Measurements from ENCODE around the gene NCKAP5L.

NCKAP5L gene

DNA sequence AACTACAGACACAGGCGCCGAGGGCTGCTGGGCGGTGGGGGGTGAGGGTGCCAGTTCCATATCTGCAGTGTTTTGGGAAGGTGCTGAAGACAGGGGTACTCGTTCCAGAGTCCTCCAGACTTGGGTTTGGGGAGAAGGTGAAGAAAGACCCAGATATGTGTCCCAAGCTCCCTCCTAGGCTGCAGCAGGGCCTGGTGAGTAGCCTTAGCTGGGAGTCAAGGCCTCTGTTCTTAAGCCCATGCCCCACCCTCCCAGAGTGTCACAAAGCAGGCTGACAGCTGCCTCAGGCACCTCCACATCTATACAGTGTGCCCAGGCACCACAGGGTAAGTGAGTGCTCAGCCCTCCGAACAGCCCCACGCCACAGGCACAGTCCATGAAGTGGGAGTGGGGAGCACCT, 4.3 kb downstream of the NCKAP5L start:
- no peak for DNase-seq (ENCODE audit: low read depth)
- no peak for TF ChIP-seq CTCF (IDR thresholded peaks at IDR 0.05; ENCODE audit: insufficient read depth, low read depth, low read length, missing control alignments)
- no peak overlapping the region for H3K4me3 ChIP-seq (ENCODE audit: low read depth, low read length)

- DNase-seq (ENCODE audit: low read depth), result no peak
- TF ChIP-seq CTCF (IDR thresholded peaks at IDR 0.05; ENCODE audit: insufficient read depth, low read depth, low read length, missing control alignments), result no peak
- H3K4me3 ChIP-seq (ENCODE audit: low read depth, low read length), result no peak overlapping the region
Observed at GRCh38 chr12:49823350-49823749, 4.9 kb downstream of the NCKAP5L start.

DNA sequence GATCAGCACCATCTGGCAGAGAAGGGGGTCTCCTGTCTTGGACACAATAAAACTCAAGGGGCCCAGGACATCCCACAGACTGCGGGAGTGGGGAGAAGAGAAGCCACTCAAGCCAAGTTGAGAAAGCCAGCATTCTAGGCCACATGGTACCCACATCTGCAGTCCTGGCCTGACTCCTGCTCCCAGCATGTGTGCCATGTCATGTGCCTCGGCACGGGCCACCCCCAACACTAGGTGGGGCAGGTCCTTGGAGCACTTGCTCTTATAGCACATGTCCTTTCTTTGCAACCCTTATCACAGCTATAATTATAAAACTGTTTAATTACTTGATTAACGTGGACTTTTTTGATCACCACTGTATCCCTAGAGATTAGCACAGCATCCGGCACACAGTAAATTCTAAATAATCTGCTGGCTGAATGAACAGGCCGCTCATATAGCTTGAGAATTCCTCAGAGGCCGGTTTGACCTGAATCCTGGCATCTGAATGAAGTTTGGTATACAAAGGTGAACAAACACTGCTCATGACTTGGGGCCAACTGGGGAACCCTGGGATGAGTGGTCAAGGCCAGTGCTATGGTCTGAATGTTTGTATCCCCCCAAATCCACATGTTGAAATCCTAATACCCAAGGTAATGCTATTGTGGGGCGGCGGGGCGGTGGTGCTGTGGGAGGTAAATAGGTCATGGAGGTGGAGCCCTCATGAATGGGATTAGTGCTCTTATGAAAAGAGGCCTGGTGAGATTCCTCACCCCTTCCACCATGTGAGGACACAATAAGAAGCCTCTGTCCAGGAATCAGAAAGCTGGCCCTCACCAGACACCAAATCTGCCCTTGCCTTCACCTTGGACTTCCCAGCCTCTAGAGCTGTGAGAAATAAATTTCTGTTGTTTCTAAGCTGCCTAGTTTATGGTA, 6.6 kb downstream of the NCKAP5L start:
- TF ChIP-seq CTCF (IDR thresholded peaks at IDR 0.05; ENCODE audit: insufficient read depth, low read depth, low read length, missing control alignments), result no peak
- DNase-seq (ENCODE audit: low read depth), result no peak
- no peak overlapping the region for H3K4me3 ChIP-seq (ENCODE audit: low read depth, low read length)

GRCh38 chr12:49819786-49820185, 8.4 kb downstream of the NCKAP5L start:
- no peak for DNase-seq (ENCODE audit: low read depth)
- TF ChIP-seq CTCF (IDR thresholded peaks at IDR 0.05; ENCODE audit: insufficient read depth, low read depth, low read length, missing control alignments), result no peak
- H3K4me3 ChIP-seq (ENCODE audit: low read depth, low read length), result no peak overlapping the region

DNA sequence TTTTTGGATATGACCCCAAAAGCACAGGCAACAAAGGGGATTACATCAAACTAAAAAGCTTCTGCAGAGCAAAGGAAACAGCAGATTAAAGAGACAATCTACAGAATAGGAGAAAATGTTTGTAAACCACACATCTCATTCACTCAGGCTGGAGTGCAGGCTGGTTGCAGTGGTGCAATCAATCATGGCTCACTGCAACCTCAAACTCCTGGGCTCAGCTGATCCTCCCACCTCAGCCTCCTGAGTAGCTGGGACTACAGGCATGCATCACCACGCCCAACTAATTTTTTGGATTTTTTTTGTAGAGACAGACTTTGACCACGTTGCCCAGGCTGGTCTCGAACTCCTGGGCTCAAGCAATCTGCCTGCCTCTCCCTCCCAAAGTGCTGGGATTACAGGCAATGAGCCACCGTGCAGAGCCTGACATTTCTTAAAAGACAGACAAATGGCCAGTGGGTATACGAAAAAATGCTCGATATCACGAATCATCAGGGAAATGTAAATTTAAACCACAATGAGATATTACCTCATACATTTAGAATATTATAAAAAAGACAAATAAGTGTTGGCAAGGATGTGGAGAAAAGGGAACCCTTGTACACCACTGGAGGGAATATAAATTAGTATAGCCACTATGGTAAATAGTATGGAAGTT, 9.8 kb downstream of the NCKAP5L start:
- TF ChIP-seq CTCF (IDR thresholded peaks at IDR 0.05; ENCODE audit: insufficient read depth, low read depth, low read length, missing control alignments), result no peak
- H3K4me3 ChIP-seq (ENCODE audit: low read depth, low read length), result no peak overlapping the region
- no peak for DNase-seq (ENCODE audit: low read depth)

DNA sequence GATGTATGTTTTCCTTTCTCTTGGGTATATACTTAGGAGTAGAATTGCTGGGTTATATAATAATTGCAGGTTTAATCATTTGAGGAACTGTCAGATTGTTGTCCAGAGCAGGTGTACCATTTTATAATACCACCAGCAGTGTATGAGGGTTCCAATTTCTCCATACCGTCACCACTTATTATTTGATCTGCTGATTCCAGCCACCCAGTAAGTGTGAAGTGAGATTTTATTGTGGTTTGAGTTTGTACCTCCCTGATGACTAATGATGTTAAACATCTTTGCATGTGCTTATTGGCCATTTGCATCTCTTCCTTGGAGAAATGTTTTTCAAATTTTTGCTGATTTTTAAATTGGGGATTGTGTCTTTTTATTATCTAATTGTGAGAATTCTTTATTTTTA, 15.1 kb downstream of the NCKAP5L start:
- no peak overlapping the region for H3K4me3 ChIP-seq (ENCODE audit: low read depth, low read length)
- no peak for DNase-seq (ENCODE audit: low read depth)
- no peak for TF ChIP-seq CTCF (IDR thresholded peaks at IDR 0.05; ENCODE audit: insufficient read depth, low read depth, low read length, missing control alignments)

All from GM12865 (cell line).